Spleen (tissue), 7 donors: ENCODE measurements around the gene TMEM150C.

ENCODE experiments used
- POLR2A ChIP-seq, 3 donors: fragments of 450-650 bp; IDR thresholded peaks; one replicate each; pipeline ENCODE4 v1.5.1; 2017; ENCODE audit warnings: antibody characterized with exemption in 3 of 3, mild to moderate bottlenecking in 1 of 3
- TF ChIP-seq, protein P1 (sequence below), 11 experiments: fragments of 200-600 bp in 7 of 11; fragments of 450-650 bp in 4 of 11; sonication (generic) in 4 of 11; IDR thresholded peaks in 8 of 11; conservative IDR thresholded peaks in 3 of 11; 1 replicate in 7 of 11; 2 replicates in 4 of 11; pipeline versions ENCODE4 v1.4.0 to v1.8.0; 2016 to 2021; ENCODE audit warnings: antibody characterized with exemption in 11 of 11, inconsistent platforms in 4 of 11, mild to moderate bottlenecking in 1 of 11
- donor health status: DM: no; HTN: no; CAD: no; lungs with moderate emphysema.
- donor health status: DM: no; HTN: no; CAD: no.
- donor health status: DM: no; HTN: no; CAD: no.

DNA sequence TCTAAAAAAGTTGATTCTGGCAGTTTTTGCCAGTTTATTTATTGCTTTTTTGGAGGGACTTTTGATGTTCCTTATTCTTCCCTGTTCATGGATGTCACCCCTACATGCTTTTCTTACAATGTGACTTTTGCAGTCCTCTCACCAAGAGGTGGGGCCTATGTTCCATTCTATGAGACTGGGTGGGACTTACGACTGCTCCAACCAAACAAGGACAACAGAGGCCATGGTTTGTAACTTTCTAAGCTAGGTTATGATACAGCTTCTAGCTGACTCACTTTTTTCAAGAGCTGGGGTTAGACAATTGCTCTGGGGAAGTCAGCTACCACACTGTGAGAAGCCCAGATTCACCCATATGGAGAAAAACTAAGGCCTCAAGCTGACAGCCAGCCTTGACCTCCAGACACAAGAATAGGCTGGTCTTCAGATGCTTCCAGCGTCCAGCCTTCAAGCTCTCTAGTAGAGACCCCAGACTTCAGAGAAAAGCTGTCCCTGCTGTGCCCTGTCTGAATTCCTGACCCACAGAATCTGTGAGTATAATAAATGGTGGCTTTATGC lies 91.9 kb downstream of the TMEM150C start:
- no peak for TF ChIP-seq POLR2A (IDR thresholded peaks at IDR 0.05)
- TF ChIP-seq, protein P1, sequence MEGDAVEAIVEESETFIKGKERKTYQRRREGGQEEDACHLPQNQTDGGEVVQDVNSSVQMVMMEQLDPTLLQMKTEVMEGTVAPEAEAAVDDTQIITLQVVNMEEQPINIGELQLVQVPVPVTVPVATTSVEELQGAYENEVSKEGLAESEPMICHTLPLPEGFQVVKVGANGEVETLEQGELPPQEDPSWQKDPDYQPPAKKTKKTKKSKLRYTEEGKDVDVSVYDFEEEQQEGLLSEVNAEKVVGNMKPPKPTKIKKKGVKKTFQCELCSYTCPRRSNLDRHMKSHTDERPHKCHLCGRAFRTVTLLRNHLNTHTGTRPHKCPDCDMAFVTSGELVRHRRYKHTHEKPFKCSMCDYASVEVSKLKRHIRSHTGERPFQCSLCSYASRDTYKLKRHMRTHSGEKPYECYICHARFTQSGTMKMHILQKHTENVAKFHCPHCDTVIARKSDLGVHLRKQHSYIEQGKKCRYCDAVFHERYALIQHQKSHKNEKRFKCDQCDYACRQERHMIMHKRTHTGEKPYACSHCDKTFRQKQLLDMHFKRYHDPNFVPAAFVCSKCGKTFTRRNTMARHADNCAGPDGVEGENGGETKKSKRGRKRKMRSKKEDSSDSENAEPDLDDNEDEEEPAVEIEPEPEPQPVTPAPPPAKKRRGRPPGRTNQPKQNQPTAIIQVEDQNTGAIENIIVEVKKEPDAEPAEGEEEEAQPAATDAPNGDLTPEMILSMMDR (IDR thresholded peaks at IDR 0.05 in 8 of 11, conservative IDR thresholded peaks at IDR 0.05 in 3 of 11): no peak
